Measurements from ENCODE around the gene GAK. TPM values are rescaled to one million over a fixed set of nuclear protein-coding genes. Genes with fewer than 3 reads are reported as not detected.

Gene GAK
- total and polyA plus RNA-seq, 2 experiments from 2014 or later = 59.8 to 144 TPM

- H3K4me1 ChIP-seq (ENCODE audit: low read depth) = no peaks in the 10 kb centered on the region
- H3K27ac ChIP-seq = no peak overlapping the region
- no peaks in the 10 kb centered on the region for H3K27me3 ChIP-seq
- no peak for DNase-seq (ENCODE audit: low read depth in 1 of 2, low spot score in 1 of 2)
- no peaks in the 10 kb centered on the region for H3K9me3 ChIP-seq (ENCODE audit: low read depth)
- TF ChIP-seq CTCF (IDR thresholded peaks at IDR 0.05; ENCODE audit: low read depth, low read length) = no peak
- no peak overlapping the region for H3K4me3 ChIP-seq
- no peaks in the 10 kb centered on the region for H3K36me3 ChIP-seq
Observed at GRCh38 chr4:958314-958665, 26.2 kb upstream of the GAK start.

GRCh38 chr4:957581-958313, 25.6 kb upstream of the GAK start:
- no peak for DNase-seq (ENCODE audit: low read depth in 1 of 2, low spot score in 1 of 2)
- no peaks in the 10 kb centered on the region for H3K4me1 ChIP-seq (ENCODE audit: low read depth)
- no peak overlapping the region for H3K4me3 ChIP-seq
- H3K27ac ChIP-seq = no peak overlapping the region
- H3K36me3 ChIP-seq = no peaks in the 10 kb centered on the region
- TF ChIP-seq CTCF (IDR thresholded peaks at IDR 0.05; ENCODE audit: low read depth, low read length) = no peak
- H3K27me3 ChIP-seq = no peaks in the 10 kb centered on the region
- H3K9me3 ChIP-seq (ENCODE audit: low read depth) = no peaks in the 10 kb centered on the region

- no peak for DNase-seq (ENCODE audit: low read depth in 1 of 2, low spot score in 1 of 2)
- H3K36me3 ChIP-seq = no peaks in the 10 kb centered on the region
- H3K27me3 ChIP-seq = no peaks in the 10 kb centered on the region
- no peak overlapping the region for H3K4me3 ChIP-seq
- no peaks in the 10 kb centered on the region for H3K4me1 ChIP-seq (ENCODE audit: low read depth)
- no peak for TF ChIP-seq CTCF (IDR thresholded peaks at IDR 0.05; ENCODE audit: low read depth, low read length)
- no peaks in the 10 kb centered on the region for H3K9me3 ChIP-seq (ENCODE audit: low read depth)
- no peak overlapping the region for H3K27ac ChIP-seq
Observed at GRCh38 chr4:957231-957580, 25.1 kb upstream of the GAK start.

DNA sequence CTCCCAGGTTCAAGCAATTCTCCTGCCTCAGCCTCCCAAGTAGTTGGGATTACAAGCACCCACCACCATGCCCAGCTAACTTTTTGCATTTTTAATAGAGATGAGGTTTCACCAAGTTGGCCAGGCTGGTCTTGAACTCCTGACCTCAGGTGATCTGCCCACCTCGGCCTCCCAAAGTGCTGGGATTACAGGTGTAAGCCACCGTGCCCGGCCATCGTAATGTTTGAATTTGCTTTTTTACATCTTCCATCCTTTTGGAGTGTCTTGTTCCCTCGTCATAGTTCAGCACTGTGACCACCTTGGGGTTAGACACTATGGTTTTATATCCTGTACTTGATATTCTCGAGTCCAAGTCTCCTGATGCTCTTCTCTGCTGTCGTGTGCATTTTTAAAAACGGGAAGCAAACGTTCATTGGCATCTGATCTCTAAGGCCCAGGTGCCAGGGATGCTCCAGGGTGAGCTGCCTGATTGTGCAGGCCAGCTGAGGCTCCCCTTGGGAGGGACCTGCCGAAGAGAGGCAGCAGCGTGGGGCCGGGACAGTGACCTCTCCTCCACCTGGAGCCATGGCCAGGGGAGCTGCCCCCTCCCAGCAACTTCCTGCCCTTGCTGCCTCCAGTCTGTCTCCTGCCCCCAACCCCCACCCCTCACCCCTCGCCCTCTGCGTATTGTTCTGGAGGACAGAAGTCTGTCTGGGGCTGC, 24.6 kb upstream of the GAK start:
- no peak overlapping the region for H3K4me3 ChIP-seq
- no peaks in the 10 kb centered on the region for H3K36me3 ChIP-seq
- H3K4me1 ChIP-seq (ENCODE audit: low read depth) = no peaks in the 10 kb centered on the region
- no peaks in the 10 kb centered on the region for H3K27me3 ChIP-seq
- no peak for TF ChIP-seq CTCF (IDR thresholded peaks at IDR 0.05; ENCODE audit: low read depth, low read length)
- DNase-seq (ENCODE audit: low read depth in 1 of 2, low spot score in 1 of 2) = no peak
- no peak overlapping the region for H3K27ac ChIP-seq
- H3K9me3 ChIP-seq (ENCODE audit: low read depth) = no peaks in the 10 kb centered on the region

DNA sequence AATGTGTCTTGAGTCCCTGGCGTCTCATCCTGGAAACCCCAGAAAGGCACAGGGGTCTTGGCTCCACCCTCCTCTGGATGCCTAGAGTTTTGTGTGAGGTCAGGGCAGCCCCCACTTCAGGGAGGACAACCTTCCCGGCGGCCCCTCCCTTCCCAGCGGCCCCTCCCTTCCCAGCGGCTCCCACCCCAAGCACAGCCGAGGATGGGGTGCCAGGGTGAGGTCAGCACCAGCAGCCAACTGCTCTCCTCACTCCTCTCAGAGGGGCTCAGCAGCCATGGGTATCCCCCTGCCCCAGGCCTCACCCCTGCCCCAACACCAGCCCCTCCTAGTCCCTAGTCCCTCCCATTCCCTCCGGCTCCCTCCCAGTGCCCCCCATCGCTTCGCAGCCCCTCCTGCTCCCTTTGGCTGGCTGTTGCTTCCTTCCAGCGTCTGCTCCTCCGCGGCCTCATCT, 23.8 kb upstream of the GAK start:
- Histone ChIP-seq H3K9me3 (ENCODE audit: low read depth) (no peaks in the 10 kb centered on the region), H3K36me3 (no peaks in the 10 kb centered on the region), H3K27ac (no peak overlapping the region), H3K27me3 (no peaks in the 10 kb centered on the region), H3K4me1 (ENCODE audit: low read depth) (peaks cover 5% of the 10 kb centered on the region), H3K4me3 (no peak overlapping the region)
- DNase-seq (ENCODE audit: low read depth in 1 of 2, low spot score in 1 of 2) = no peak
- TF ChIP-seq CTCF (IDR thresholded peaks at IDR 0.05; ENCODE audit: low read depth, low read length) = no peak

All from cardiac muscle cell (in vitro differentiated cells and primary cell).